CD4-positive, alpha-beta T cell (primary cell): ENCODE data around the gene FIZ1. TPM values are rescaled to one million over a fixed set of nuclear protein-coding genes. Genes with fewer than 3 reads are reported as not detected.

Experiments
- ATAC-seq: fragments of 200-7000 bp; cut with Tn5 transposase; one replicate; pipeline ENCODE4 v1.10.0; 2022; ENCODE audit warnings: mild to moderate bottlenecking; ENCODE audit not compliant: poor library complexity
- CTCF ChIA-PET: fragments of 350-600 bp; sonication (Branson Sonifier 250); formaldehyde crosslinking; loops from one replicate; lab custom pipeline; 2021; ENCODE audit warnings: antibody characterized with exemption, inconsistent platforms; lab: Charles Lee
- POLR2A ChIA-PET: fragments of 350-600 bp; sonication (Branson Sonifier 250); formaldehyde crosslinking; loops from one replicate; lab custom pipeline; 2021; ENCODE audit warnings: antibody characterized with exemption, inconsistent platforms; lab: Charles Lee
- DNase-seq, 14 experiments: peaks; one replicate each; pipeline ENCODE4 v3.0.0-alpha.2; 2013 to 2020; ENCODE audit warnings: mixed read lengths in 2 of 14
- H3K27ac ChIP-seq, 2 donors: one replicate each; pipeline versions ENCODE4 v1.5.1 to v1.7.0; 2013; ENCODE audit warnings: low read length in 2 of 2, low read depth in 1 of 2, mild to moderate bottlenecking in 1 of 2
- H3K27me3 ChIP-seq, 2 experiments: 1 replicate in 1 of 2; 2 replicates in 1 of 2; pipeline versions ENCODE4 v1.6.1 to v1.7.0; 2013; ENCODE audit warnings: low read length in 2 of 2, control low read depth in 1 of 2, mild to moderate bottlenecking in 1 of 2, moderate library complexity in 1 of 2; ENCODE audit not compliant: insufficient read depth in 2 of 2, control insufficient read depth in 1 of 2
- H3K36me3 ChIP-seq: one replicate; pipeline ENCODE4 v1.6.1; 2013; ENCODE audit warnings: low read length, control low read depth; ENCODE audit not compliant: insufficient read depth
- H3K4me1 ChIP-seq: one replicate; pipeline ENCODE4 v1.6.1; 2013; ENCODE audit warnings: low read length, control low read depth; ENCODE audit not compliant: insufficient read depth
- H3K4me3 ChIP-seq: one replicate; pipeline ENCODE4 v1.5.1; 2013; ENCODE audit warnings: mild to moderate bottlenecking, low read length, moderate library complexity
- H3K9me3 ChIP-seq, 2 experiments: 1 replicate in 1 of 2; 2 replicates in 1 of 2; pipeline versions ENCODE4 v1.6.1 to v1.7.0; 2013; ENCODE audit warnings: low read length in 2 of 2, mild to moderate bottlenecking in 2 of 2, control low read depth in 1 of 2, moderate library complexity in 1 of 2; ENCODE audit not compliant: control insufficient read depth in 1 of 2, insufficient read depth in 1 of 2
- H3K27ac Mint-ChIP-seq: one replicate; pipeline ENCODE4 v1.8.0; 2020; ENCODE audit warnings: mixed read lengths
- H3K27me3 Mint-ChIP-seq: one replicate; pipeline ENCODE4 v1.8.0; 2021; ENCODE audit warnings: mixed read lengths
- H3K36me3 Mint-ChIP-seq: one replicate; pipeline ENCODE4 v1.8.0; 2021; ENCODE audit warnings: low read depth, mixed read lengths
- H3K4me1 Mint-ChIP-seq: one replicate; pipeline ENCODE4 v1.8.0; 2021; ENCODE audit warnings: low read depth, mixed read lengths
- H3K4me3 Mint-ChIP-seq: one replicate; pipeline ENCODE4 v1.8.0; 2020; ENCODE audit warnings: mild to moderate bottlenecking, mixed read lengths
- H3K9me3 Mint-ChIP-seq: one replicate; pipeline ENCODE4 v1.8.0; 2020; ENCODE audit warnings: mixed read lengths
- CTCF ChIP-seq: fragments of 200-600 bp; IDR thresholded peaks from one replicate; pipeline ENCODE4 v1.8.0; 2022; ENCODE audit warnings: antibody characterized with exemption, mild to moderate bottlenecking
- intact Hi-C, 2 experiments: fragments of 100-400 bp; cut with DNase I in 1 of 2; cut with micrococcal nuclease in 1 of 2; formaldehyde crosslinking; loops; one replicate each; pipeline versions ENCODE4 v1.15.1 to v1.9.0; 2023 to 2025; cut with DNase I, micrococcal nuclease
- total RNA-seq, 174 experiments: library from RNA in 2 of 174; stranded (reverse) in 2 of 174; gene quantifications; one replicate each; pipeline ENCODE4 v1.2.3 and lab custom pipeline; 2021 to 2026

Gene FIZ1
- total RNA-seq, 2 experiments from 2014 or later, result 5.5 to 7.3 TPM

- ATAC-seq (no peak), DNase-seq (no peak)
- ChIA-PET CTCF (interaction anchor here (1.8 kb wide), 1 partner anchor 10 kb away, joined by 4 read pairs; no protein-coding TSS in a partner anchor), POLR2A (no interaction called here)
- Histone ChIP-seq H3K36me3 (peaks cover 29% of the 10 kb centered on the region), H3K4me1 (peaks cover 23% of the 10 kb centered on the region), H3K27me3 (no peaks in the 10 kb centered on the region), H3K27ac (no peak overlapping the region), H3K4me3 (no peak overlapping the region), H3K9me3 (no peaks in the 10 kb centered on the region)
- no peak for TF ChIP-seq CTCF
- H3K27me3 Mint-ChIP-seq, result no peaks in the 10 kb centered on the region
- H3K9me3 Mint-ChIP-seq, result no peaks in the 10 kb centered on the region
- H3K4me1 Mint-ChIP-seq, result peaks cover 16% of the 10 kb centered on the region
- H3K4me3 Mint-ChIP-seq, result peak overlapping the region; percentile 18
- H3K36me3 Mint-ChIP-seq, result peaks cover 55% of the 10 kb centered on the region
- no peak overlapping the region for H3K27ac Mint-ChIP-seq
- intact Hi-C loops, result loop anchor here (5.0 kb wide), 2 partner anchors 46 to 314 kb away; partner anchors contain the start of genes BRSK1 (in 1 of the 2), HSPBP1 (in 1 of the 2), ZNF580 (in 1 of the 2) and ZNF581 (in 1 of the 2)
These were observed 3.0 kb downstream of the FIZ1 start for GRCh38 chr19:55596304-55596703.

- no peaks in the 10 kb centered on the region for H3K9me3 Mint-ChIP-seq
- H3K27me3 Mint-ChIP-seq, result no peaks in the 10 kb centered on the region
- peaks cover 12% of the 10 kb centered on the region for H3K4me1 Mint-ChIP-seq
- POLR2A ChIA-PET, result no interaction called here
- intact Hi-C loops, result loop anchor here (5.0 kb wide), 2 partner anchors 47 to 313 kb away; partner anchors contain the start of genes BRSK1 (in 1 of the 2), HSPBP1 (in 1 of the 2), ZNF580 (in 1 of the 2) and ZNF581 (in 1 of the 2)
- H3K4me3 ChIP-seq, result no peak overlapping the region
- H3K9me3 ChIP-seq, result no peaks in the 10 kb centered on the region
- no peak for DNase-seq
- peaks cover 15% of the 10 kb centered on the region for H3K4me1 ChIP-seq
- peaks cover 29% of the 10 kb centered on the region for H3K36me3 ChIP-seq
- no peak for TF ChIP-seq CTCF
- peaks cover 52% of the 10 kb centered on the region for H3K36me3 Mint-ChIP-seq
- no peaks in the 10 kb centered on the region for H3K27me3 ChIP-seq
- H3K4me3 Mint-ChIP-seq, result no peak overlapping the region
- H3K27ac Mint-ChIP-seq, result no peak overlapping the region
- ATAC-seq, result no peak
- H3K27ac ChIP-seq, result no peak overlapping the region
- CTCF ChIA-PET, result interaction anchor here (1.0 kb wide), 1 partner anchor 38 kb away, joined by 3 read pairs; no protein-coding TSS in a partner anchor
These were observed 4.2 kb downstream of the FIZ1 start for GRCh38 chr19:55594996-55595545.

DNA sequence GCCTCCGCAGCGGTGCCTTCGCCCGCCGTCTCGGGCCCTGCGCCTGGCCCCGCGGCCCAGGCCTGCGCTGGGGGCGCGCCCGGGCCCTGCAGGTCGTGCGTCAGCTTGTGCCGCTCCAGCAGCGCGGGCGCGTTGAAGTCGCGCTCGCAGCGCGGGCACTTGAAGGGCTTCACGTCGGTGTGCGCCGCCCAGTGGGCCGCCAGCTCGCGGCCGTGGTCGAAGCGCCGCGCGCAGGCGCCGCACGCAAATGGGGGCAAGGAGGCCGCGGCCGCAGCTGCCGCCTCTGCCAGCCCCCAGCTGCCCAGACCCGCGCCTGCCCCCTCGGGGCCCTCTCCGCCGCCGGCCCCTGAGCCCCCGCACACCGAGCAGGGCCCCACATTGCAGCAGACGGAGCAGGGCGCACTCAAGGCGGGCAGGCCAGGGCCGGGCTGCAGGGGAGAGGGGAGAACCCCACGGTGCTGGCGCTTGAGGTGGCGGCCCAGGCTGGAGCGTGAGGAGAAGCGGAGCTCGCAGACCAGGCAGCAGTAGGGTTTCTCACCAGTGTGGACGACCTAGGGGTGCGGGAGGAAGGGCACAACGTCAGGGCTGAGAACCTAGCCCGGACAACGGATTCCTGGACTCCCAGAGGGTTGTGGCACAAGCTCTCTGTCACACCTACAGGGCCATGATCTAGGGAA is 6.1 kb downstream of the FIZ1 start:
- POLR2A ChIA-PET, result no interaction called here

More for the DNA sequence above, 6.1 kb downstream of the FIZ1 start:
- peaks cover 6% of the 10 kb centered on the region for H3K4me1 ChIP-seq
- ATAC-seq, result no peak
- no peak overlapping the region for H3K27ac ChIP-seq
- H3K27ac Mint-ChIP-seq, result no peak overlapping the region
- H3K9me3 Mint-ChIP-seq, result no peaks in the 10 kb centered on the region
- no peak overlapping the region for H3K4me3 ChIP-seq
- no peak overlapping the region for H3K4me3 Mint-ChIP-seq
- intact Hi-C loops, result no loop called here
- DNase-seq, result no peak
- H3K27me3 Mint-ChIP-seq, result no peaks in the 10 kb centered on the region
- no peaks in the 10 kb centered on the region for H3K9me3 ChIP-seq
- H3K36me3 Mint-ChIP-seq, result peaks cover 37% of the 10 kb centered on the region
- TF ChIP-seq CTCF, result no peak
- no peaks in the 10 kb centered on the region for H3K27me3 ChIP-seq
- CTCF ChIA-PET, result no interaction called here
- peaks cover 12% of the 10 kb centered on the region for H3K4me1 Mint-ChIP-seq
- H3K36me3 ChIP-seq, result peaks cover 29% of the 10 kb centered on the region
